NOMO-1 (cell line): Measurements from ENCODE around the gene SP140.
"Not testable (repeated sequence)": the region's sequence is repeated elsewhere in the genome, so short reads cannot be mapped to it uniquely, and the experiment has no call there.

Experiments
- DNase-seq, 2 experiments: peaks; one replicate each; lab custom pipeline; 2025; ENCODE audit not compliant: unreplicated experiment in 2 of 2; lab: John Stamatoyannopoulos, UW

Gene SP140

DNA sequence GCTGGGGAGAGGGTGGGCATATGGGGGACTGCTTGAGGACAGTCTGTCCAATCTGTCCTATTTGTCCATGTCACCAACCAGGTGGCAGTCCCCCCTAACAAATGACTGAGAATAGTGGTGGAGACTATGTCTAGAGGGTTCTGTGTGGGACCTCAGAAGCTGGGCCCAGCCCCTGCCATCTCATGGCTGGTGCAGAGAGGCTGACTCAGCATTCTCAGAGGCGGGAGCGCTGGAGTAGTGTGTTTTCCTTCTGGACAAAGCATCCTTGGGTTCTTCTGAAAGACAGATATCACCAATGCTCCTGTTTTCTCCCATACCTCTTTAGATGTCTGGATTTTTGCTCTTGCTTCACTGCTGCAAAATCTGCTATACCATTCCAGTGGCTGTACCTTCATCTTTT lies 57.4 kb downstream of the SP140 start:
- DNase-seq, result no peak

DNA sequence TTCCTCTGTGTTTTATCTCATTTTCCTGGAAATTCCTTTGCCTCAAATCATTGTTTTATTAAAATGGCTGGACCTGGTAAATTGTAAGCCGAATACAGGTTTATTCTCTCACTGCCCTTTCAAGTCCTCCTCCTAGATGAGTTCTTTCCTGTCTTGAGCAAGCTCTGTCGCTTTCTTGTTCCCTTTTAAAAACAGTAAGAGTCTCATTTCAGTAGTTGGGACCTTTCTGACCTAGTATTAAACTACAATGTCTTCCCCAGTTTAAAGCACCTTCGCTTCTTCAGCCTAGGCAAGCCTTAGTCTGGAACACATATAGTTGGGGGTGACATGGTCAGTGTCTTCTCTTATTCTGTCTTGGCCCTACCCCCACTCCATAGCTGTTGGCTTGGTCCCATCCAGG lies 60.5 kb downstream of the SP140 start:
- DNase-seq, result no peak

DNA sequence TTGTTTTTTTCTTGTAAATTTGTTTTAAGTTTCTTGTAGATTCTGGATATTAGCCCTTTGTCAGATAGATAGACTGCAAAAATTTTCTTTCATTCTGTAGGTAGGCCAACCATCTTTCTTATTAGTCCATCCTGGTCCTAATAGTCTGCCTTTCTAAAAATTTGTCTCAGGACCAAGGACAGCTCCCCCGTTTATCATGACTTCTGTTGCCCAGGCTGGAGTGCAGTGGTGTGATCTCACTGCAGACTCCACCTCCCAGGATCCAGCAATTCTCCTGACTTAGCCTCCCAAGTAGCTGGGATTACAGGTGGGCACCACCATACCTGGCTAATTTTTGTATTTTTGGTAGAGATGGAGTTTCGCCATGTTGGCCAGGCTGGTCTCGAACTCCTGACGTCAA lies 63.8 kb downstream of the SP140 start:
- DNase-seq, result not testable (repeated sequence)

DNA sequence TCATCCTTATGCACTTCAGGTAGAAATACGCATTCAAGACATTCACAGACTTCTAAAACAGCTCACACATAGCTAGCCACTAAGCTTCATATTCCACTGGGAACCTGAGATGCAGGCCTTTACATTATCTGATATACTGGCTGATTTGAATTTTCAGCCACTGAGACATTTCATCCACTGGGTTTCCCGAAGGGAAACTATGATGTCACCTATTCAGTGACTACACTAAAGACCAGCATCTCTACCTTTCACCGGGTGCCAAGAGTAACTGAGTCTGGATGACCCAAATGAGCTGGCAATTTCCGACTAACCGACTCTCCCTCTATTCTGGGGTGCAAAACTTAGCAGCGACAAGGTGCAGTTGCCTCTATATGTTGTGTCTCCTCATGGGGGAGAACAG lies 69.7 kb downstream of the SP140 start:
- DNase-seq, result no peak

DNA sequence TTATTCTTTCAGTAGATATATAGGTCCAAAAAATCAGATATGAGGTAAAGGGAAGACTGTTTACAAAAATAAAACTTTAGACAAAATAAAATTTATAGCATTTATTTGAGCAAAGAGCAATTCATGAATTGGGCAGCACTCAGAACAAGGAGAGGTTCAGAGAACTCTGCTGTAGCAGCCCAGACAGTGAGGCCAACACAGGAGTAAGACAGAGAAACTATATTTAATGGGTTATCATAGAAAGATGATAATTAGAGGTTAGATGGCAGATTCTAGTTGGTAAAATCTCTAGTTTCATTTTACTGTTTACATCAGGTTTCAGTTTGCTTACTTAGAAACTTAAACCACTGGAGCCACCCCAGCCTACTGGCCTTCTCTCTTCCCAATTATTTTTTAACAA lies 71.4 kb downstream of the SP140 start:
- no peak for DNase-seq

DNA sequence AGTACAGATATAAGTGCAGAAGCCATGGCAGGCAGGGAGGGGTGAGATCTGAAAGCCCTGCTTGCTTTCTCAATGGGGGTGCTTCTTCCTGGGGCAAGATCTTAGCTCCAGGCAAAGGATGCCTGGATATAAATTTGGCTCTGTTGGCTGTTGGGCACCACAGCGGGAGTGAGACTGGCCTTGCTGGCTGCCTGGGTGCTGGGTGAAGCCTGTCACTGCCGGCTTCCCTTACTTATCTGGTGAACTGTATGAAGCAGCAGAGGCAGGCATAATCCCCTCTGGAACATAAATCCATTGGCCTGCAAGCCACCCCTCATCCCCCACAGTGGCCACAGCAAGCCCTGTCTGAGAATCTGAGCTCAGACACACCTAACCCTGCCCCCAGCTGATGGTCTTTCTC lies 74.1 kb downstream of the SP140 start:
- no peak for DNase-seq

DNA sequence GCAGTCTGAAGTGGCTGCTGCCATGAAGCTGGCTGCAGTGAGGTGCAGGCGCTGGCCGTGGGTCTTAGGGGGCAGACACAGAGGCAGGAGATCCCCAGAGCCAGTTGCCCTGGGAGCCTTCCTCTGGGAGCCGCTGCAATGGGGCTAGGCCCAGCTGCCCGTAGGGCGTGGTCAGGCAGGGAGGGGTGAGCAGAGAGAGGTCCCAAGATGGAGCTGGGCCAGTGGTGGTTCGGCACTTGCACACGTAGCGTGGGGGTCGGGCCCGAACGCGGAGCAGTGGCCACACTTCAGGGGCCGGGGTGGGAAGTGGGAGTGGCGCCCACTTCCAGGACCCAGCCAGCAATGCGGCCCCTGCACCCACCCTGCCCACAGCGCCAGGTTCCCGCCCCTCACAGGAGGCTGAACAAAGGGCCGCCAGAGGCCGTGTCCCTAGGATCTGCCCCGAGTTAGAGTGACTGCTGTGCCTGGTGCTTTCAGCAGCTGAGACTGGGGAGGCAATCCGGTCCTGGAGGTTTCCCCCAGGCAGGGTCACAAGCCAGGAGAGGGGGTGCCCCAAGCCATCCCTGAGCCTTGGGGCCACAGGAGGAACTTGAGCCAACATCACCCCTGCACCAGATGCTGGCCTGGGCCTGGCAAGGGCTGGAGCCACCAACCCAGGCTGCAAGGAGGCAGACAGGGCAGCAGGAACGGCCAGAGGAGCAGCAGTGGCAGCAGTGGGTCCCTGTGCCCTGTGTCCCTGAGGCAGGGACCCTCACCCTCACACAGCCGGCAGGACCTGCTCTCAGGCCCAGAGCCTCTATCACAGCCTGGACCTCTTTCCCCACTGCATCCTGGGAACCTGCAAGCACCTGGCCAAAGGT lies 80.1 kb downstream of the SP140 start:
- no peak for DNase-seq

DNA sequence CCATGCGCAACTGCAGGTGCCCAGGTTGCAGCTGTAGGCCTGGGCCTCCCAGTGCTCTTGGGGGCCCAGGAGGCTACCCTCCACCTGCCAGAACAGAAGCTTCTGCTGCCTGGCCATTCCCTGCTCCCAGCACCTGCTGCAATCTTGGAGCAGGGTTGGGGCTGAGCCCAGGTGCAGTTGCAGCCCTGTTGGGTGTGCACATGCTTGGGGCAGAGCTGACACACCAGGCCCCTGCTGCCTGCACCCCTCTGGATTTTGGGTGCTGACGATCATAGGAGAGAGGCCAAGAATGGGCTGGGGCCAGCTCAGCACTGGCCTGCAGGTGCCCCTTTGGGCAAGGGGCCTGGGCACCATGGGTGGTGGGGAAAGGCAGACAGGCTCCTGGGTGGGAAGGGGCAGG lies 80.9 kb downstream of the SP140 start:
- DNase-seq, result no peak

DNA sequence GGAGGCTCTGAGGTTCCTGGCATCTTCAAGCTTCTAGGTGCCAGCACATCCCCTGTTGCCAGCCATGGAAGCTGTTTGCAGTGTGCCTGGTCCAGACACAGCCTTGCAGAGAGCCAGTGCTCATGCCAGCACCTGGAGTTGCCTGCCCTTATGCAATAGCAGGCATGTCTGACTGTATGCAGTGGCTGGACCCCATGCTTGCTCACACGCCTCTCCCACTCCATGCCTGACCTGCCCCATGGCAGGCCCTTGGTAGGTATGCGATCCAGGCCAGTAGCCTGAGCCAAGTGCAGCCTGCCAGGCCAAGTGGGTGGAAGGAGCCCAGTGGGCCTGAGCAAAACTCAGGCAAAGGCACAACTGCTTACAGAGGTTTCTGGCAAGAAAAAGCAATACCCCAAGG lies 81.9 kb downstream of the SP140 start:
- no peak for DNase-seq

DNA sequence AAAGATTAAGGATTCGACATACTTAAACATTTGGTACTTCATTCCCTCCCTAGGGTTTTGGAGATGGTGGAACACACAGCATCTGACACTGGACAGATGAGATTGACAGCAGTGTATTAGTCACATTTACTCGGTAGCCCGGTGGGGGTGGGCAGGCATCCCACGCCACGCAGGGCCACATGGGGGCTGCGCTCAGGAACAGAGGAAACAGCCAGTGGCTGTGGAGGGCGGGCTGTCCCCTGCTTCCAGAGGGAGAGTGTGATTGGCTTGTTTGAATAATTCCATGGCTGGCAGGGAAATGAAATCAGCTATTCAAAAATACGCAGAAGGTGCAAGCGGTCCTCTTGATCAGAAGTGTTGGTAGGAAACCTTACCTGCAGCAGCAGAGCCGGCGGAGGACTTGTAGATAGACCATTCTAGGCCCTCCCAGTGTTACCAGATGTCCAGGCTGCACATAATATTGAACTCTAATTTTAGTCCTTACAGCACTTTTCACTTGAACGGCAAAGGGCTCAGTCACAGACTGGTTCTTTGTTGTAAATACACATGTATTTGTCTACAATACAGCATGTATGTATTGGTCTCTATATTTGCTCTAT lies 83.0 kb downstream of the SP140 start:
- no peak for DNase-seq

DNA sequence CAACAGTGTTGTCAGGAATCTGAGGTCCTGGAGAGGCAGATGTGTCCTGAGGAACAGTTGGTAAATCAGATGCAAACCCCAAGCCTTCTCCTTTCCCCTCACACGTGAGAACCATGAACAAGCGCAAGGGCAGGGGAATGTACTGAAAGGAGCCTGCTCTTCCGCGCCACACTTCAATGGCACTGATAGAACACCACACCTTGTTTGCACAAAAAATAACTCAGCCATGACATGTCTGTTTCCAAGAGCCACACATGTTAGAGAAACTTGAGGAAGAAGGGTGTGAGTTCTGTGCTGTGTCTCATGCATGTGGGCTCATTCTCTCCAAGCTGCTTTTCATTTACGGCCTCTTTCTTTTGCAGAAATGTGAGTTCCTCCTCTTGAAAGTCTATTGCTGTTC lies 85.3 kb downstream of the SP140 start:
- not testable (repeated sequence) for DNase-seq

DNA sequence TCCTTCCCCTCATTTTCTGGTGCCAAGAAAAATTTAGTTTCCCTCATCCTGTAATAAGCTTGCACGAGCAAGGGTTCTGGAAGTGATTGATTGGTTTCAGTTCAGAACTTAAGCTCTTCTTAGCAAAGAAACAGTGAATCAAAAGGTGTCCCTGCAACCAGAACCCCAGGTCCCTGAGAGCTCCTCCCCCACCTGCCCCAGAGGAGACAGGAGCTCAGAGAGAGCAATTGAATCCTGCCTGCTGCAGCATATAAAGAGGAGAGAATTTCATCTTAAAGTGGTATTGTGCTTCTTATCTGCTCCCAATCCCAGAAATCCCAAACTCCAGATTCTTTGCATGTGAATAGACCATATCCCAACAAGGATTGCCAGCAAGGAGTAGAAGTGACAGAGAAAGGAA lies 86.1 kb downstream of the SP140 start:
- not testable (repeated sequence) for DNase-seq

DNA sequence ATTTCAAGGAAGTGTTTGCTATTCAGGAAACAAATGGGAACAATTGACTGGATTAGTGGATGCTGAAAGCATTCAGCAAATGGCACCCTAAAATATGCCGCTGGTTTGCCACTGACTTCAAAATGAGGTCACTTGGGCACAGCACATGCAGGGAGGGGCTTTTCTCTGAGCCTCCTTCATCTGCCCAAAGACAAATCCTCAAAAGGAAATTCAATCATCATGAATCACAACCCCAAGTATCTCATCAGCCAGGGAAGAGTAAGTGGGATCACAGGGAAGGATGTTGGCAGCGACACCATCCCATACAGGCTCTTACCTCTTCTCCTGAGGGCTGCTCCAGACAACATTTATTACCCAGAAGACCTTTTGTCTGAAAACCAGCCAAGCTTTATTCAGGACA lies 87.1 kb downstream of the SP140 start:
- no peak for DNase-seq

DNA sequence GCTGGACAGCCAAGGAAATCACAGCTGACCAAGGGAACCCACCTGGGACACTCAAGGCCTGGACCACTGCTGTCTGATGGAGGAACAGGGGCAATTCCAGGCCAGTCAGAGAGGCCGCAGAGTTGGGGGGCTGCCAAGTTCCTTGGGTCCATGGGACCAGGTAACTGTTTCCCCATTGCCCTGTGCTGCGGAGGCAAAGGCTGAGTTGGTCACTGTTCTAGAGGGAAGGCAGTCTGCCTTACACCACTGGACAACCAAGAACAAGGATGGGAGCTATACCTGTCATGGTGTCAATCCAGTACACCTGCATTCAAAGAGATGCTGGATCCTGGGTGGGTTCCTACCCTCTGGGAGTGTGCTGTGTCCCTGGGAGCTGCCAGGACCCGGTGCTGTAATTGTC lies 91.8 kb downstream of the SP140 start:
- no peak for DNase-seq

DNA sequence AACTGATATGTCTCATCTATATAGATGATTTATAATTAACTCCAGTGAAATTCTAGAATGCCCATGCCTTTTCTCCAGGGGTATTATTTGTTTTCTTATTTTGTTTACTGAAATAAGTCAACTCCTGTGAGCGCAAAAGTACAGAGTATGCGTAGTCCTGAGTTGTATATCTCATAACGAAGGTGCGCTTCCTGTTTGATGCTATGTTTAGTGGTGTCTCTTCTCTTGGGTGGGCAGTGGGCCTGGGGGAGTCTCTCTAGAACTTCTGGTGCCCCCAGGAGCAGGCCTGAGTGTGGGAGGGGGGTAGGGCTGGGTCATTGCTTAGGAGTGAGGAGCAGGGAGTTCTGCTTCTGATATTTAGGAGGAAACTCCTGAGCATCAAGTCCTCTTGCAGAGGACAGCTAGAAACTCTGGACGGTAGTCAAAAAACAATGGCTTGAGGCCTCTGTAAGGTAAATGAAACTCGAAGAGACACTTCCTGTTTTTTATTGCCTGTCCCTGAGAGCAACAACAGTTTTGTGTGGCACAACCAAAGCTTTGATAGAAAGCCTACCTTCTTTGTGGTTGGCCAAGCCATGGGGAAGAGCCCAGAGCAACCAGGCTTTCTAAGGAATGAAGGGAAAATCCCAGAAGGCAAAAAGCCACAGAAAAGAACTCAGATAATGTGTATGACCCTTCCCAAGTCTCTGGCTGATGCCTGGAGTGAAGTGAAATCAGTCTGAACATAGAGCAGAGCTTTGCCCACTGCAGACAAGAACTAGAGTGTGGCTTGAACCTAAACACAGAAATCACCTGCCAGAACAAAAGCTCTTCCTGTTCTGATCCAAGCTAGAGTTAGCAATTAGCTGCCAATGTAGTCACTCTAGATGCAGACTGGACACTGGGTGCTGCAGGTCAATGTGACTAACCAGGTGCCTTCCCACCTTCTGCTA lies 92.9 kb downstream of the SP140 start:
- DNase-seq, result peak; percentile 43 to 70

DNA sequence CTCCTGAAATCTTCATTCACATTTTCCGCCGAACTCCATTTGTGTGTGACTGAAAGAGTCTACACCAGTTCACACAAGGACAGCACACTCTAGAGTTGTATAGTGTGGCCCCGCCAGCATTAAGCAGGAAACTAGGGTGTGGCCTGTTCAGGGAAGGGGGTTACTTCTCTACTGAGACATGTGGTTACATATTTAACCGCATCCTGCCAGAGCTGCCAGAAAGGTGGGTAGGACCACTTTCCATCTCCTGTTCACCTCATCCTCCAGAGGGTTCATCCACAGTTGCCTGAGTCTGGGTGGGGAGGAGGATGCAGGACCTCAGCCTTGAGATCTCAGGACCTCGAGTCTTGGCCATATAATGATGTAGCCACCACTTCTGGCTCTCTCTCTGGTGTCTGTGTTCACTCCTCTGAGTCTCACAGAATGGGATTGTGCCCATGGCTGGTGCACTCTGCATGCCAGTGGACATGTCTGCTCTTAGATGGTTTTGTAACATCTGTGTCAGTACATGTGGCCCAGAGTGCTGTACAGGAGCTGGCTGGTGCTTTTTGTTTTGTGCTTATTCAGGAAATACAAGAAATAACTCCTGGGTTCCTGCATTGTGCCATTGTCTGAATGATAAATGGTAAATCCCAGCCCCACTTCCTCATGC lies 93.8 kb downstream of the SP140 start:
- peak; percentile 56 to 61 for DNase-seq

DNA sequence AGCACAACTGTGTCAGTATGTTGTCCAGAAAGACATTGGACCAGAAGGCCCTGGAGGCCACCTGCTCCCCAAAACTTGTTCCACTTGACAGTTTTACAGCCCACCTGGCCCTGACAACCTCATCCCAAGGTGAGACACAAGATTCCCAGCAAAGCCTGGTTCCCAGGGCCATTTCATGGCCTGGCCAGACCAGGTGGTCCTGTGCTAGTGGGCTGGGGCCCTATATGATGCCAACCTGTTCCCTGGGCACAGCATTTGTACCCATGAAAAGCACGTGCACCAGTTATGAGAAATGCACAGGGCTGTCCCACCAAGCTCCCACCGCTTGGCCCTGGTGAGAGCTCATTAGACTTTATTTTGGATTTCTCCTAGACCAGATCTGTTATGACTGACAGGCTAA lies 95.5 kb downstream of the SP140 start:
- DNase-seq, result no peak

DNA sequence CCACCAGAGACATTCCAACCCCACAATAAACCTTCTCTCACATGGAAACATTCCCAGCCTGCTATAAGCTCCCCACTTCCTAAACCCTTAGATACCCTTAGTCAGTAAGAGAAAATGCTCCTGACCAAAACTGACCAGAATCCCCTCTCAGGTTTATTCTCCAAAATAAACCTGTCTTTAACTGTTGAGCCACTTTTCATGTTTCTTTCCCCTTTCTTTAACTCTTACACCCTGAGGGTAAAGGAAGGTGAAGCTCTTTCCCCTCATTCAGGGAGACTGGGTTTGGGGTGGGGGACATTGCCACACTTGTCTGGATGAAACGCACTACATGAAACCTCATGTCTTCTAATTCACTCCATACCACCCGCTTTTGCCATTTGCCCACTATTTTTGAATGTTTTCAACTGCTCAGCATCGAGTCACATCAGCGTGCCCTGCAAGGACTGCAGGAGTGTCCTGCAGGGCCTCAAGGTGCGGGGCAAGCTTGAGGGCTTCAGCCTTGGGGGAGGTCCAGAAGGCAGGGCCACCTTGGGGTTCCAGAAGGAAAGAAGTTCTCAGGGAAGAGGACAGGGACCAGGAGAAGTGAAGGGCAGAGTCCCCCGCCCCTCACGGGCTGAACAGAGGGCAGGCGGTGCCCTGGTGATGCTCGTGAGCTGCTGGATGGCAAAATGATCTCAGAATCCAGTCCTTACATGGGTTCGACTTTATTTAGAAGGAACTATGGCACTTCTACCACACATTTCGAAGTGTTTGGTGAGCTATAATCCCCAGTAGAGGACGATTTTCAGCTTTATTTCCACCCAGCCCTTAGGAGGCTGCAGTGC lies 97.2 kb downstream of the SP140 start:
- DNase-seq, result no peak

DNA sequence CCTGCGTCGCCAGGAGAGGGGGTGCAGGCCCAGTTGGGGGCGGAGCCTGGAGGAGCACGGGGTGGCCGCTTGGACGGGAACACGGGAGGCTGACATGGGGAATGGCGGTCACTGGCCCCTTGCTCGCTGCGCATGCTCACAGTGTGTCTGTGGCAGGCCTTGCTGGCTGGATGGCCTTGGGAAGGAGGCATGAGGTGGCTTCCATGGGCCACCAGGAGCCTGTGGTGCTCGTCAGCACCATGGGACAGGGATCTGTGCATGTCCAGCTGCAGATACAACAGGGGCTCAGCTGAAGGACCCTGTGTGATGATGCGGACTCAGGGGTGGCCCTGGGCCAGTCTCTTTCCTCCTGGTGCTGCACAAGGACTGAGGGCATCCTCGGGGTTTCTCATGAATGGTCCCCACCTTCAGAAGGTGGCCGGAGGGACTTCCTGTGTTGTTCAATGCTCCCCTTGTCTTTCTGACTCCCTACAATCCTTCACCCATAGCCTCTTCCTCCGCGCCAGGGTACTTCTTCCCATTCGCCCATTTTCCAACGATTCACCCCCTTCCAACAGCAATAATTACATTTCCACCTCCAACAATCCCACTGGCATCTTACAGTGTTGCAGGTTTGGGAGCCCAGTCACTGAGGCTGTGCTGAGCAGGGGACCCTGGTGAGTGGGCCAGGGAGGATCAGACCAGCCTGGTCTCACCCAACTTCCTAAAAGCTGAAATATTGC lies 98.0 kb downstream of the SP140 start:
- no peak for DNase-seq
